WTC11 (cell line): ENCODE measurements around the gene SERPINE2. TPM values are rescaled to one million over a fixed set of nuclear protein-coding genes. Genes with fewer than 3 reads are reported as not detected.
A peak's percentile ranks its signal among the peaks of the same experiment; 100 is the strongest.

Experiments used
- ATAC-seq: fragments of 200-7000 bp; cut with Tn5 transposase; 2 replicates; pipeline ENCODE4 v1.10.0; 2021; ENCODE audit warnings: mild to moderate bottlenecking, moderate library complexity
- CTCF ChIA-PET: fragments of 300-600 bp; sonication (Branson Sonifier 250); formaldehyde crosslinking; loops from one replicate; lab custom pipeline; 2021; ENCODE audit warnings: antibody characterized with exemption; lab: Charles Lee
- POLR2A ChIA-PET: fragments of 350-600 bp; sonication (Branson Sonifier 250); formaldehyde crosslinking; loops from one replicate; lab custom pipeline; 2021; ENCODE audit warnings: antibody characterized with exemption; lab: Charles Lee
- DNase-seq: peaks from one replicate; pipeline ENCODE4 v3.0.0; 2021; ENCODE audit warnings: low spot score
- H3K27ac Mint-ChIP-seq: 2 replicates; pipeline ENCODE4 v1.8.0; 2021; ENCODE audit warnings: mixed read lengths
- H3K27me3 Mint-ChIP-seq: 2 replicates; pipeline ENCODE4 v1.8.0; 2021; ENCODE audit warnings: low read depth, mild to moderate bottlenecking, moderate library complexity, mixed read lengths
- H3K36me3 Mint-ChIP-seq: 2 replicates; pipeline ENCODE4 v1.8.0; 2021; ENCODE audit warnings: mixed read lengths
- H3K4me1 Mint-ChIP-seq: 2 replicates; pipeline ENCODE4 v1.8.0; 2022; ENCODE audit warnings: mixed read lengths
- H3K4me3 Mint-ChIP-seq: 2 replicates; pipeline ENCODE4 v1.8.0; 2021; ENCODE audit warnings: mild to moderate bottlenecking, moderate library complexity, mixed read lengths
- H3K9me3 Mint-ChIP-seq: 2 replicates; pipeline ENCODE4 v1.8.0; 2021; ENCODE audit warnings: mixed read lengths
- ARID4B ChIP-seq: sonication (generic); formaldehyde crosslinking; IDR thresholded peaks from 2 replicates; pipeline ENCODE4 v1.8.0; 2023; ENCODE audit warnings: missing genetic modification reagents, mild to moderate bottlenecking, borderline replicate concordance
- ATF1 ChIP-seq: sonication (generic); formaldehyde crosslinking; IDR thresholded peaks from 2 replicates; pipeline ENCODE4 v1.8.1; 2023; ENCODE audit warnings: mild to moderate bottlenecking, moderate library complexity, missing genetic modification reagents
- ATF6 ChIP-seq: sonication (generic); formaldehyde crosslinking; IDR thresholded peaks from 2 replicates; pipeline ENCODE4 v1.8.1; 2023; ENCODE audit warnings: mild to moderate bottlenecking, missing genetic modification reagents
- E2F5 ChIP-seq: sonication (generic); formaldehyde crosslinking; IDR thresholded peaks from 2 replicates; pipeline ENCODE4 v1.8.1; 2022; ENCODE audit warnings: mild to moderate bottlenecking, moderate library complexity, missing genetic modification reagents
- ELF4 ChIP-seq: sonication (generic); formaldehyde crosslinking; IDR thresholded peaks from 2 replicates; pipeline ENCODE4 v1.8.1; 2022; ENCODE audit warnings: low read depth, mild to moderate bottlenecking, moderate library complexity, missing genetic modification reagents
- FOXP1 ChIP-seq: sonication (generic); formaldehyde crosslinking; IDR thresholded peaks from 2 replicates; pipeline ENCODE4 v1.8.0; 2022; ENCODE audit warnings: missing genetic modification reagents, mild to moderate bottlenecking, moderate library complexity, borderline replicate concordance
- GTF2I ChIP-seq: fragments of 250-450 bp; sonication (Bioruptor Pico); conservative IDR thresholded peaks from 2 replicates; pipeline ENCODE4 v1.4.0; 2021; ENCODE audit warnings: mild to moderate bottlenecking
- JAZF1 ChIP-seq: fragments of 250-450 bp; sonication (Bioruptor Pico); IDR thresholded peaks from 2 replicates; pipeline ENCODE4 v1.9.0; 2021; ENCODE audit warnings: moderate library complexity, mild to moderate bottlenecking, inconsistent platforms
- MYBL2 ChIP-seq: sonication (generic); formaldehyde crosslinking; IDR thresholded peaks from 2 replicates; pipeline ENCODE4 v1.8.1; 2023; ENCODE audit warnings: mild to moderate bottlenecking, moderate library complexity, missing genetic modification reagents
- NFYB ChIP-seq: sonication (generic); formaldehyde crosslinking; conservative IDR thresholded peaks from 2 replicates; pipeline ENCODE4 v1.8.0; 2022; ENCODE audit warnings: low read depth, missing genetic modification reagents
- TEAD1 ChIP-seq: sonication (generic); formaldehyde crosslinking; IDR thresholded peaks from 2 replicates; pipeline ENCODE4 v1.8.0; 2022; ENCODE audit warnings: mild to moderate bottlenecking, missing genetic modification reagents
- ZMAT4 ChIP-seq: fragments of 250-450 bp; sonication (Bioruptor Pico); IDR thresholded peaks from 2 replicates; pipeline ENCODE4 v1.9.0; 2021; ENCODE audit warnings: mild to moderate bottlenecking
- ZNF219 ChIP-seq: sonication (generic); formaldehyde crosslinking; IDR thresholded peaks from 2 replicates; pipeline ENCODE4 v1.8.0; 2023; ENCODE audit warnings: missing genetic modification reagents, mild to moderate bottlenecking, borderline replicate concordance
- ZNF232 ChIP-seq: sonication (generic); formaldehyde crosslinking; IDR thresholded peaks from 2 replicates; pipeline ENCODE4 v1.8.0; 2022; ENCODE audit warnings: mild to moderate bottlenecking, missing genetic modification reagents
- ZNF425 ChIP-seq: fragments of 250-450 bp; sonication (Bioruptor Pico); conservative IDR thresholded peaks from 2 replicates; pipeline ENCODE4 v1.9.0; 2021; ENCODE audit warnings: mild to moderate bottlenecking
- ZSCAN18 ChIP-seq: fragments of 250-450 bp; sonication (Bioruptor Pico); IDR thresholded peaks from 2 replicates; pipeline ENCODE4 v2.1.2; 2022; ENCODE audit warnings: mild to moderate bottlenecking, moderate library complexity
- total RNA-seq: library from RNA; stranded (reverse); gene quantifications from 3 replicates; pipeline ENCODE4 v1.2.3, GENCODE V29; 2021

The SERPINE2 gene
- total RNA-seq, 1 experiment from 2014 or later: 60.4 TPM

- TF ChIP-seq ZNF425 (CRISPR knock-in tag): no peak
Observed at GRCh38 chr2:224020523-224020922, 18.6 kb downstream of the SERPINE2 start (continued).

- POLR2A ChIA-PET: interaction anchor here (0.6 kb wide), 1 partner anchor 16 kb away, joined by 7 read pairs; no protein-coding TSS in a partner anchor
- H3K4me1 Mint-ChIP-seq: peaks cover 6% of the 10 kb centered on the region
- no peak overlapping the region for H3K4me3 Mint-ChIP-seq
- H3K9me3 Mint-ChIP-seq: peaks cover 10% of the 10 kb centered on the region
- no peak overlapping the region for H3K27ac Mint-ChIP-seq
- H3K36me3 Mint-ChIP-seq: peaks cover 9% of the 10 kb centered on the region
- ATAC-seq: no peak
- no peak for TF ChIP-seq ZNF219 (CRISPR knock-in tag)
- no peak for TF ChIP-seq JAZF1 (CRISPR knock-in tag)
- TF ChIP-seq ATF1 (CRISPR knock-in tag): no peak
- TF ChIP-seq ATF6 (CRISPR knock-in tag): no peak
- TF ChIP-seq, all 79 proteins: peak for 0
- CTCF ChIA-PET: no interaction called here
- H3K27me3 Mint-ChIP-seq: no peaks in the 10 kb centered on the region
- DNase-seq: no peak
Observed at GRCh38 chr2:224017957-224018356, 21.1 kb downstream of the SERPINE2 start.

- ATAC-seq (no peak), DNase-seq (no peak)
- Mint-ChIP-seq H3K4me3 (no peak overlapping the region), H3K27ac (no peak overlapping the region), H3K4me1 (peaks cover 2% of the 10 kb centered on the region; the same call in 1 of the 2 replicates), H3K27me3 (no peaks in the 10 kb centered on the region), H3K36me3 (peaks cover 7% of the 10 kb centered on the region), H3K9me3 (peaks cover 6% of the 10 kb centered on the region)
- TF ChIP-seq GTF2I (CRISPR knock-in tag): no peak
- POLR2A ChIA-PET: no interaction called here
- CTCF ChIA-PET: no interaction called here
Observed at GRCh38 chr2:224016963-224017362, 22.1 kb downstream of the SERPINE2 start.

- peaks cover 22% of the 10 kb centered on the region for H3K4me1 Mint-ChIP-seq
- TF ChIP-seq ARID4B (CRISPR knock-in tag) (no peak), FOXP1 (CRISPR knock-in tag) (no peak), ATF1 (CRISPR knock-in tag) (no peak), GTF2I (CRISPR knock-in tag) (no peak), ZNF232 (CRISPR knock-in tag) (no peak), ATF6 (CRISPR knock-in tag) (no peak), NFYB (CRISPR knock-in tag) (no peak), MYBL2 (no peak), E2F5 (no peak), ELF4 (CRISPR knock-in tag) (no peak), TEAD1 (CRISPR knock-in tag) (no peak), ZMAT4 (no peak), ZSCAN18 (CRISPR knock-in tag) (no peak)
Observed at GRCh38 chr2:224014336-224014735, 24.8 kb downstream of the SERPINE2 start.

More at GRCh38 chr2:224014336-224014735, 24.8 kb downstream of the SERPINE2 start:
- no peak for DNase-seq
- H3K9me3 Mint-ChIP-seq: no peaks in the 10 kb centered on the region
- H3K4me3 Mint-ChIP-seq: no peak overlapping the region
- ChIA-PET CTCF (no interaction called here), POLR2A (no interaction called here)
- peak; percentile 27; the same call in 1 of the 2 replicates for ATAC-seq
- no peaks in the 10 kb centered on the region for H3K27me3 Mint-ChIP-seq
- H3K36me3 Mint-ChIP-seq: no peaks in the 10 kb centered on the region
- no peak overlapping the region for H3K27ac Mint-ChIP-seq
